ENCODE data around the gene TDRD12.
"Not testable (repeated sequence)": the region's sequence is repeated elsewhere in the genome, so short reads cannot be mapped to it uniquely, and the experiment has no call there.

The TDRD12 gene

GRCh38 chr19:32692727-32693061 lies 26.9 kb upstream of the TDRD12 start:
- ATAC-seq, result no peak

GRCh38 chr19:32693151-32694108 lies 26.1 kb upstream of the TDRD12 start:
- peak in 1 of 2 donors; percentile 2 for ATAC-seq

- ATAC-seq, result not testable (repeated sequence)
Measured at GRCh38 chr19:32694316-32694715, 25.3 kb upstream of the TDRD12 start.

GRCh38 chr19:32694851-32695250 lies 24.7 kb upstream of the TDRD12 start:
- not testable (repeated sequence) for ATAC-seq

- not testable (repeated sequence) for ATAC-seq
Measured at GRCh38 chr19:32695506-32695905, 24.1 kb upstream of the TDRD12 start.

- not testable (repeated sequence) for ATAC-seq
Measured at GRCh38 chr19:32696771-32697170, 22.8 kb upstream of the TDRD12 start.

- not testable (repeated sequence) for ATAC-seq
Measured at GRCh38 chr19:32700129-32700528, 19.4 kb upstream of the TDRD12 start.

DNA sequence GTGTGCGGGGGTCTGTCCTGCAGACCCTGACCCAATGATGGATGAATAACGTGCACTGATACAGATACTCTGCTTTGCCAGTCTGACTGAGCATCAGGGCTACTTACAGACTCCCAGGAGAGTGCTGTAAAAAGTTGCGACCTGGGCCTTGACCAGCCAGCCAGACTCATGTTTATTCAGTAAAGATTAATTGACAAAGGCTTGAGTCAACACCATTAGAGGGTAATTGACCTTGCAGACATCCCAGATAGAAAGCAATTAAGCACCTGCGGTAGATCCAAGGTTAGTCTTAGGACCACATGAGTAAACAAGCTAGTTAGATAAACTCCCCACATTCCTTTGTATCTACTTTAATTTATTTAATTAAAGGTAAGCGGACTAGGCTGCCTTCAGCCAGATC lies 17.6 kb upstream of the TDRD12 start:
- no peak for ATAC-seq

GRCh38 chr19:32704006-32704405 lies 15.6 kb upstream of the TDRD12 start:
- not testable (repeated sequence) for ATAC-seq

- peak; percentile 98 for ATAC-seq
Measured at GRCh38 chr19:32708457-32708856, 11.1 kb upstream of the TDRD12 start.

DNA sequence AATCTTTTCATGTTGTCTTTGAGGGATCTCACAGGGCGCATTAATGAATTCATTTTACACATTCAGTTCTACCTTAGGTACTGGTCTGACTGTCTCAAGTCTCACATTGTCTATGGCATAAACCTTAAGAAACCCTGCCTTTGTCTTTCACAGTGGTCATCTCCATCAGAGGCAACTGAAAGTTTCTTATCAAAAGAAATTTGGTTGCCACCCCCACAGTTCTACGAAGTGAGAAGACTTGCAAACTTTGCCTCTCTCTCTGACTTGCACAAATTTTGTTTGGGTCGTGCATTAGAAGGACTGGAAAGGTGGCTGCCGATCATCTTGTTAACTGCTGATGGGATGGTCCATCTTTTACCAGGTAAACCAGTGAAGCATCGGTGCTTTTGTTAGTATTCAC lies 10.5 kb upstream of the TDRD12 start:
- ATAC-seq, result no peak

- no peak for ATAC-seq
Measured at GRCh38 chr19:32711747-32712146, 7.8 kb upstream of the TDRD12 start.

DNA sequence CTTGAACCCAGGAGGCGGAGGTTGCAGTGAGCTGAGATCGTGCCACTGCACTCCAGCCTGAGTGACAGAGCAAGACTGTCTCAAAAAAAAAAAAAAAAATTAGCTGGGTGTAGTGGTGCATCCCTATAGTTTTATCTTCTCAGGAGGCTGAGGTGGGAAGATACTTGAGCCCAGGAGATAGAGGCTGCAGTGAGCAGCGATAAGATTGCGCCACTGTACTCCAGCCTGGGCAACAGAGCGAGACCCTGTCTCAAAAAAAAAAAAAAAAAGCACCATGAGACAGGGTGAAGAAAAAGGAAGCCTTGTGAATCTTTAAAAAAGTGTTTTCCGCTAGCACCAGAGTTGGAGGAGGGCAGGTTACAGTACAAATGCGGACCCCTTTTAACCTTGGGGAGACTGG lies 3.4 kb upstream of the TDRD12 start:
- not testable (repeated sequence) for ATAC-seq

DNA sequence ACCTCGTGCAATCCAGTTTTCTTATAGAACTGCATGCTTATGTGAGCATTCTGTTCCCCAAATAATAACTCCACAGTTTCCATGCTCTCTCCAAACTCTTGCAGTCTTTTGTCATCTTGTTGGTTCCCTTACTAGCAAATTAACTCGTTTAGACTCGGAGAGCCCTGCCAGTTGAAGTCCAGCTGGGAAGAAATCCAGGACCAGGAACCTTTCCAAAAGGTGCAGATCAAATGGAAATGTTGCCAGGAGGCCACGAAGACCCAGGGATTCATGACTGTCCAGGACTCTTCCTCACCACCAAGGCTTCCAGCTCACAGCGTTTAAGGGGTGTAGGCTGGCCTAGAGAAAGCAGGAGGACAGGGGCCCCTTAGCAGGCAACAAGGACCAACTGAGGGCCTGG lies 2.1 kb upstream of the TDRD12 start:
- ATAC-seq, result no peak

- no peak for ATAC-seq
Measured at GRCh38 chr19:32718286-32718685, 1.3 kb upstream of the TDRD12 start.

DNA sequence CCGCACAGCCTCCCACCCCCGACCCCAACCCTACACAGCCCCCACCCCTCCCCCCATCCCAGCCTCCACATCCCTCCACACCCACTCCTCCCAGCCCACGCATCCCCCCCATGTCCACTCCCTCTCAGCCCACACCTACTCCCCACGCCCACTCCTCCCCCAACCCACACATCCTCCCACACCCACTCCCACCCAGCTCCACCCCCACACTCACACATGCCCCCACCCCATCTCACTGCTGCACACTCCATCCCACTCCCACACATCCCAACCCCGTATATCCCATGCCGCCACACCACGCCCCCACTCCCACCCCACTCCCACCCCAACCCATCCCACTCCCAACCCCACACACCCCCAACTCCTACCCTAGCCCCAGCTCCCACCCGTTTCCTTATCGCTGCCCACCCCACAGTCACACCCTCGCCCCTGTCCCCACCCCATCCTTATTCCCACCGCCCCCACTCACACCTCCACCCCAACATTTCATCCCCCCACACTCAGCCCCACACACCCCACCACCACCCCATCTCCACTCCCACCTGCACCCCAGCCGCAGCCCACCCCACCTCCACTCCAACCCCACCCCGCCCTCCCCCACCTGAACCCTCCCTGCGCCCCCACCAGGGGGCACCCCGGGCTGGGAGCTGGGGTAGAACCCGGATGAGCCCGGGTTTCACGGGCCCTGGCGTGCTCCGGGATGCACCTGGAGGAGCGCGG lies 809 bp downstream of the TDRD12 start:
- no peak for ATAC-seq

GRCh38 chr19:32720936-32721250 lies 1.3 kb downstream of the TDRD12 start:
- ATAC-seq, result no peak

GRCh38 chr19:32735936-32736335 lies 16.4 kb downstream of the TDRD12 start:
- ATAC-seq, result no peak

DNA sequence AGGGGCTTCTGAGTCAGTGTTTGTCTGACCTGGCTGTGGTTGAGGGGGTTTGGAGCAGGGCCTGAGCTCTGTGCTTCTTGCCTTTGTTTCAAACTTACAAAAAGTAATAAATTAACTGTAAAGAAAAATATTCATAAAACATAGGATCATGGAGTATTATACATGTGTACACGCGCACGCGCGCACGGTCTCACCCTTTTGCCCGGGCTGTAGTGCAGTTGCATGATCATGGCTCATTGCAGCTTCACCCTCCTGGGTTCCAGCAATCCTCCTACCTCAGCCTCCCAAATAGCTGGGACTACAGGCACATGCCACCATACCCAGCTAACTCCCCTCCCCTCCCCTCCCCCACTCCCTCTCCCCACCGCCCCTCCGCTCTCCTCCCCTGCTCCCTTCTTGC lies 23.5 kb downstream of the TDRD12 start:
- no peak for ATAC-seq

DNA sequence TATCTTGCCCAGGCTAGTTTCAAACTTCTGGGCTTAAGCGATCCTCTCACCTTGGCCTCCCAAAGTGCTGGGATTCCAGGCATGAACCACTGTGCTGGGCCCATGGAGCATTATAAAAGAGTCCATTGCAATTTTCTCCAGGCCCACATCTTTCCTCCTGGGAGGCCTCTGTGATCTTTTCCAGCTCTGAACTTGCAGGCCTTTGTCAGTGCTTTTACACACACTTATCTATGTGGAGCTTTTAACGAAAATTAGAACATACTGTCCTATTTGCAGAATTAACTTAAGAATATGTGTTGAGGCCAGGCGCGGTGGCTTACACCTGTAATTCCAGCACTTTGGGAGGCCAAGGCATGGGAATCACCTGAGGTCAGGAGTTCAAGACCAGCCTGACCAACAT lies 23.9 kb downstream of the TDRD12 start:
- no peak for ATAC-seq

DNA sequence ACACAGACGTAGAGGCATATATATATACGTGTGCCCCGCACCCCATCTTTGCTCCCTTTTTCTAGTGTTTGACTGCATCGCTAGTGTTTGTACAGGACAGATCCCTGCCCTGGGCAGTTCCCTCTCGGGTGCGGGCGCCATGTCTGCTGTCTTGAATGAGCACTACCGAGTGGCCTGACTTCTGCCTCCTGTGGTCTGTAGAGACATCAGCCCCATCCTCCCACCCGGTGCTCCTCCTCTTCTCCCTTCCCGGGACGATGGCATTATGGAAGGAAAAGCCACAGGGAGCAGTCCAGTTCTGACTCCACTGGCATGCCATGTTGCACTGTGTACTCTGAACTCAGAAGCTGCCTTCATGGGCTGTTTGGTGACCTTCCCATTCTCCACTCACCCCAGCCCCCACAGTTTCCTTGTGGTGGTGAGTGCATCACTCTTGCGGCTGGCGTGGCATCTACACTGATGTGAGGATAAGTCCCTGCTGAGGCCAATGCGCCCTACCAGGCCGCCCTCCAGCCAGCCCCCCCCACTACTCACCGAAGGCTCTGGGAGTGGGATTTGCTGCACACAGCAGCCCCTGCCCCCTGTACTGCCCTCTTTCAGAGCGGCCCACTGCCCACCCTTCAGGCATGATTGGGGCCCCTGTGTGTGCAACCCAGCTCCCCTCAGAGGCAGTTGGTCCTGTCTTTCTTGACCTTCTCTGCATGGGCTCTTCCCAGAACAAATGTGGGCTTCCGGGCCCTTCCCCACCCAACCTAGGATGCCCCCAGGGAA lies 25.2 kb downstream of the TDRD12 start:
- ATAC-seq, result no peak

DNA sequence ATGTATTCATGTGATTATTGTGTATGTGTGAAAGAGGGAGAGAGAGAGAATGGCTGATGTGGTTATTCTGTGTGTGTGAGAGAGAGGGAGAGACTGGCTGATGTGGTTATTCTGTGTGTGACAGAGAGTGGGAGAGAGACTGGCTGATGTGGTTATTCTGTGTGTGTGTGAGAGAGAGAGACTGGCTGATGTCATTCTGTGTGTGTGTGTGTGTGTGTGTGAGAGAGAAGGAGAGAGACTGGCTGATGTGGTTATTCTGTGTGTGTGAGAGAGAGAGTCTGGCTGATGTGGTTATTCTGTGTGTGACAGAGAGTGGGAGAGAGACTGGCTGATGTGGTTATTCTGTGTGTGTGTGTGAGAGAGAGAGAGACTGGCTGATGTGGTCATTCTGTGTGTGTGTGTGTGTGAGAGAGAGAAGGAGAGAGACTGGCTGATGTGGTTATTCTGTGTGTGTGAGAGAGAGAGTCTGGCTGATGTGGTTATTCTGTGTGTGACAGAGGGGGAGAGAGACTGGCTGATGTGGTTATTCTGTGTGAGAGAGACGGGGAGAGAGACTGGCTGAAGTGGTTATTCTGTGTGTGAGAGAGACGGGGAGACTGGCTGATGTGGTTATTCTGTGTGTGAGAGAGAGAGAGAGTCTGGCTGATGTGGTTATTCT lies 26.2 kb downstream of the TDRD12 start:
- peak in 1 of 2 donors; percentile 6 for ATAC-seq
